Activated CD8-positive, alpha-beta memory T cell treated with anti-CD3 and anti-CD28 coated beads for 48 hours (primary cell): ENCODE data around the gene CHST1.

Source experiments
- DNase-seq, 3 experiments: peaks; one replicate each; pipeline ENCODE4 v3.0.0-alpha.2; 2020; ENCODE audit warnings: low read depth in 2 of 3, low spot score in 2 of 3

Gene CHST1

GRCh38 chr11:45674481-45675190, 9.2 kb upstream of the CHST1 start:
- no peak for DNase-seq

- DNase-seq: no peak
Measured at GRCh38 chr11:45673441-45673840, 8.0 kb upstream of the CHST1 start.

DNA sequence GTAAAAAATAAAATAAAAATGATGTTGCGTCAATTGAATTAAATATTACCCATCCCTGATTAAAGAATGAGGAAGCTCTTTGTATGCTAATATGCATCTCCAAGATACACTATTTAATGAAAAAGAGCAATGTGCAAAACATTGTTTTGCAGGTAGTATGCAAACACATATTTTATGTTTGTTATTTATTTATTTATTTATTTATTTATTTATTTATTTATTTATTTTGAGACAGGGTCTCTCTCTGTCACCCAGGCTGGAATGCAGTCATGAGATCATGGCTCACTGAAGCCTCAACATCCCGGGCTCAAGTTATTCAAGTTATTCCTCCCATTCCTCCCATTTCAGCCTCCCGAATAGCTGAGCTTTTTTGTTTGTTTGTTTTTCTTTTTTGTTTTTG, 7.2 kb upstream of the CHST1 start:
- no peak for DNase-seq

GRCh38 chr11:45671246-45672171, 6.1 kb upstream of the CHST1 start:
- no peak for DNase-seq

DNA sequence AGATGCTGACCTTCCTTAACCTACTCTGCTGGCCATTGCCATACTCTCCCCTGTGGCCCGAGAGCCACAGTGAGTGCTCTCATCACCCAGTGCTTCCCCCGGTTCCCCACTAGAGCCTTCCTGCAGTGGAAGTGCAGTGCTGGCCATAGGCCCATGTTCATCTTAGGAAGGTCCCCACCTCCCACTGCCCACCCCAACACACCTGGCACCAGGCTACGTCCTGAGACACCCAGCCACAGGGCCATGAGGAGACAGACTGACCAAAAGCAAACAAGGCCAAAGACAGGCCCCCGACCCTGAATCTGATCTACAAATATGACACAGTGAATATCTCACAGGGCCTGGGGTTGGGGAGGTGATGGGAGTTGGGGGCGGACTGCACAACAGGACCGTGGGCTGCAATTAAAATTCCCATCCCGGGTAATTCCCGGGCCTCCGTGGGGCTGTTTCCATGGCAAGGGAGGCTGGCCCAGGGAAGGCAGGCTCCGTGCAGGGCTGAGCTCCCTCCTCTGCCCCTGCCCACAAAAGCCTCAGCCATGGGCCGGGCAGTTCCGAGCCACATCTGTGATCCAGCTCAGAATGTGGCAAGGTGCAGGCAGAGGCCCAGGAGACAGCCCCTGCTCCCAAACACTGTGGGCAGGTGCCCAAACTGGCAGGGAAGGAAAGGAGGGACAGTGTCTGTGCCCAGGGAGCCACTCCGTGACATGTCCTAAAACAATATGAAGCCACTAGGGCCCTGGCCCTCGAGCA, 5.1 kb upstream of the CHST1 start:
- no peak for DNase-seq

DNA sequence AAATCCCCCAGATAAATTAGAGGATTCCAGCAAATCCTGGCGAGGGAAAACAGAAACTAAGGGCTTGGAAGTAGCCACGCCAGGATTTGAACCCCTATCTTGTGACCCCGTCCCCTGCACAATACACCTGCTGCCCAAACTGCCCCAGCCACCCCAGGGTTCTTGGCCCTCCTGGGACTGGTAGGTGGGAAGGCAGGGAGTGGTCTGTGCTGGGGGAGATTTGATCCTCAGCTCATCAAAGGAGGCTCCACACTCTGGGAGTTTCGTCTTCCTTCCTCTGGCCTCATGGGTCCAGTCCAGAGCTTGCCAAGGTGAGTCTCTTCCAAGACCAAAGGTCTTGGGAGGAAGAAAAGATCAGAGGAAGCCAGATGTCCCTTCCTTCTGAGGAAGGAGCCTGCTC, 4.5 kb upstream of the CHST1 start:
- DNase-seq: no peak

GRCh38 chr11:45669146-45669545, 3.7 kb upstream of the CHST1 start:
- DNase-seq: no peak

- no peak for DNase-seq
Measured at GRCh38 chr11:45667929-45668680, 2.7 kb upstream of the CHST1 start.

DNA sequence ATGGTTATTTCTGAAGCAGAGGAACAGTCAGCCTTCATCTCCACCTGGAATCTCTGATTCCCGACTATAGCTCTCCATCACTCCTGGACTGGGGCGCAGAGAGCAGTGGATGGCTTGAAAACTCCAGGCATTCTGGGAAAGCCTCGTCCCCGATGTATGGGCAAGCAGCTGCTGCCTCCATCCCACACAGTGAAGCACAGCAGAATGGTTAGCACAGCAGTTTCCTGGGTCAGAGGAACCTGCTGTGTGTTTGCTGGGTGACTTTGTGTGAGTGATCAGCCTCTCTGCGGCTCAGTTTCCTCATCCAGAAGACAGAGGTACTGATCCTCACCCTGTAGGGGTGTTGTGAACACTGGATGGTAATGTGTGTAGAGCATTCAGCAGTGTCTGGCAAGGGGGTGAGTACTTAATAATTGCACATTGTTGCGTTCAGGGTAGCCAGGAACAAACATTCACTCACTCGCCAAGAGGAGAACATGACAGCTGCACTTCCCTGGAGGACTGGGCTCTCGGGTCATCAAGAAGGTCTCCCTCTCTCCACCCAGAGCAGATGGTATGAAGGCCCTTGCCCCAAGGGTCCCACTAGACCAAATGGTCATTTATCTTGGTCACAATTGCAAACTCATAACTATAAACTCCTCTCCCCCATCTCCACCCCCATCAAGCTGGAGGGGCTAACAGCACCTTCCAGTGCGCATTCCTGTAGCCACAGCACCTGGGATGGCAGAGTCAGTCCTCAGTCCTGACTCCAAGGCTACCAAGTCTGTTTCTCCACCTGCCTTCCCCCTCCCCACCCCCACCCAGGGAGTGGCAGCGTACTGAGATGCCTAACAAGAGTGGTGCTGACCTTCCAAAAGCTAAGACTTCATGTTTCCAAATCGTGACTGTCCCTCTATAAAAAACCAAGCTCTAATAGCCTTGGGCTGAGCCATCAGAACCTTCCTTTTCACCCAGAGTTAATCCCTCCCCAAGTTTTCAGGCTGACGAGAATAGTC, 1.5 kb upstream of the CHST1 start:
- DNase-seq: no peak

GRCh38 chr11:45665933-45666647, 668 bp upstream of the CHST1 start:
- DNase-seq: no peak

DNA sequence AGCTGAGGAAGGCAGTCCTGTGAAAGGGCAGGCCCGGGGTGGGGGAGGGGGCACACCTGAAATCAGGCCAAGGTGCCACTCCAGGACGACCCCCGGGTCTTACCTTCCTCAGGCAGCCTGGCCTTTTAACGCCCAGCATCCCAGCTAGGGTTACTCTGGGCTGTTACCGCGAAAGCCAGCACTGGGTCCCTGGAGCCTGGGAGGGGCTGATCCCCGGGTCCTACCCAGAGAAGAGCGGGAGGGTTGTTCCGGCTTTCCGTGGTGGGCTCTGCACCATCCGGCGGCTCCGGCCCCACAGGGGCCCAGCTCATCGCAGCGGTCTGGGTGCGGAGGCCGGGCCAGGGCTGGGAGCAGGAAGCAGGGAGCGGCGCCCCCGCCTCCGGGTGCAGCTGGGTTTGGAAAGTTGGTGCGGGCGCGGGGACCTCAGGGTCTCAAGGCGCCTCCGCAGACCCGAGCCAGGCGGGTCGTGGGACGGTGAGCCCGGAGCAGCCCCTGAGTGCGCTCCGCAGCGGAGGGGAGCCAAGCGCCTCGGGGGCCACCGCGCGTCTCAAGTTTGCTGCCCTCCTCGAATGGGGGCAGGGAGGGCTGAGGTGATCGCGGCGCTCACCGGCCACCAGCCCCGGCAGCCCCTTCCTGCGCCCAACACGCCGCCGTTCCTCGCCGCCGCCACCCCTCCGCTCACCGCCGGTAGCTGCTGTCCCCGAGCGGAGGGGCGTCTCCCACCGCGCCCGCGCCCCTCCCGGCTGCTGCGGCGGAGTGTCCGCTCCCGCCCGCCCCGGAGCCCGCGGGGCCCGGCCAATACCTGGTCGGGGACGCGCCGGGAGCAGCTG, 831 bp downstream of the CHST1 start:
- DNase-seq: no peak

DNA sequence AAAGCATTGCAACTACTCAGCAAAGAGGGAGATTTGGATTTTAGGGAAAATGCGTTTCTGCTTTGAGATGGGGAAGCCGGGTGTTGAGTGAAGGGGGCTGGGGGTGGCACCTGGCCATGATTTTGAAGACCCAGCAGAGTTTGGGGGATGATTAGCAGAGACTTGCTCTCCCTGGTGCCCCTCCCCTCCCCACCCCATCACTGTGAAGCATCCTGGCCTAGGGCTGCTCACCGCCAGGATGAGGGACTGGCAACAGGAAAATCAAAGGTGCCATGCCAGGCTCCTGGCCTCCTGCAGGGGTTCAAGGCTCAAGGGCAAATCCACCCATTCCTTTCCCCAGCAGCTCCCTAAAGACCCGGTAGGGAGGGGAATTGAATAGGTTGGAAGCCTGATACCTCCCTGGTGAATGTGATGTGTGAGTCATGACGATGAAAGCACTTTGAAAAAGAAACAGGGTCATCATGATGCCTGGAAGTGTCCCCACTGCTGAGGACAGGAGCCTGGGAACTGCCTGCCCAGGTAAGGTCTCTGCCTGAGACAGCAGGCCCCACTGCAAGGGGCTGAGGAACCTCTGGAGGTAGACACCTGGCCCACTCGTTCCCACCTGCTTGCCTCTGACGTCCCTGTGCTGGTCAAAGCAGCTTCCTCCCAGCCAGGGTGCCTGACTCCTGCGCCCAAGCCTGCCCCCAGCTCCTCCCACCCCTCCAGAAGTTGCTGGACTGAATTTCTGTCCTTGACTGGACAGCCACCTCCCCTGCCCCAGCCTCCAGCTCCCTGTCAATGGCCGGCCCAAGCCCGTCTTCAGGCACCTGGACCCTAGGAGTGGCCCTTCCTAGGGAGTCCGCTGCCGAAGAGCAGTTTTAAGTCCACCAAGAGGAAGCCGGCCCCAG, 1.7 kb downstream of the CHST1 start:
- no peak for DNase-seq

GRCh38 chr11:45662665-45663485, 2.5 kb downstream of the CHST1 start:
- no peak for DNase-seq

DNA sequence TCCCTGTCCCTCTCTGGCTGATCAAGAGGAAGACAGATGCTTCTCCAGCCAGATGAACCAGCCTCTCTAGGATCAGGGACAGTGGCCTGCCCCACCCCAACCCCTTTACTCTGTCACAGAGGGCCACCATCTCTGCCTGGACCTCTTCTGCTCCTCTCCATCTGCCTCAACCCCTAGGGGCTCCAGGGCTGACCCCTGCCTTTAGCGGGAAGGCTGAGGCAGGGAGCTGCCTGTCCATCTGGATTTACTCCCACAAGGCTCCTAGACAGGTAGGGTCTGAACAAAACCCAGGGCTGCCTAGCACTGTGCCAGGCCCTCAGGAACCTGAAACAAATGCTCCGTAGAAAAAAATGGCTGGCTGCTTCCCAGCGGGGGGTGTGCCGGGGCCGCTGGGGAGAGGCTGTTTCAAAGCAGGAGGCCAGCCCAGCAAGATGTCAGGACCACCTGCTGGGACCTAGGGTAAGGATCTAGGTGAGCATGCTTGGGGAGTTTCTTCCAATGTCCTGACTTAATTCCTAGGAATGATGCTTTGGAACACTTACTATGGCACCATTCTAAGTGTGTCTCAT, 3.2 kb downstream of the CHST1 start:
- DNase-seq: no peak

DNA sequence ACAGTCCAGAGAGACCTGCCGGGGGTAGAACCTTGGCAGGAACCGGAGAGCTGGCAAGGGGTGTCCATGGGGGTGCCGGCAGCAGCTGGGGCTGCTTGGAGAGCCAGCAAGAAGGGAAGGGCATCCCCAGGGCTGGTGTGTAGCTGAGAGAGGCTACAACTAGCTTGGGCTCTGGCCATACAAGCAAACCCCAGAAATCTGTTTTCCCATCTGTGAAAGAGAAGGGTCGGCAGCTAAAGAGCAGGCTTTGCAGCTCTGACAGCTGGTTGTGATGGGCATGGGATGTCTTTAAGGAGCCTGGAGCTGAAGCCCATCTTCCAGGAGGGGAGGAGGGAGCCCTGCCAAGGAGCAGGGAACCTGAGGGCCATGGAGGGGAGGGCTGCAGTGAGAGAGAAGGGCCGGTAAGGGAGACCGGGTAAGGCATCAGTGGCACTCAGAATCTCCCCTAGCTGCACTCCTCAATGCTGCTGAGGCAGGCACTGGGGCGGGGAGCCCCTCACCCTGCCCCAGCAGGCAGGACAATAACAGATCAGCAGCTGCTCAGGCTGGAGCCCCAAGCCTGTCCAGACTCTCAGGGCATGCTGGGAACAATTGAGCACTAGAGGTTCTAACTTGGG, 3.9 kb downstream of the CHST1 start:
- DNase-seq: no peak
